CD4-positive, CD25-positive, alpha-beta regulatory T cell (primary cell): ENCODE measurements around the gene FGF12. TPM values are rescaled to one million over a fixed set of nuclear protein-coding genes. Genes with fewer than 3 reads are reported as not detected.

Source experiments
- ATAC-seq, 2 donors: fragments of 150-1000 bp; cut with Tn5 transposase; one replicate each; pipeline ENCODE4 v1.10.0; 2021; ENCODE audit warnings: low read depth in 2 of 2, moderate number of reproducible peaks in 2 of 2, moderate library complexity in 1 of 2
- DNase-seq, 3 donors: peaks; one replicate each; pipeline versions ENCODE4 v3.0.0 to v3.0.0-alpha.2; 2012 to 2022; ENCODE audit warnings: mixed read lengths in 1 of 3
- H3K27ac ChIP-seq: one replicate; pipeline ENCODE4 v1.7.0; 2013; ENCODE audit warnings: mild to moderate bottlenecking, low read length; ENCODE audit not compliant: insufficient read depth, poor library complexity, severe bottlenecking
- H3K27me3 ChIP-seq: one replicate; pipeline ENCODE4 v1.7.0; 2013; ENCODE audit warnings: low read length; ENCODE audit not compliant: control insufficient read depth, insufficient read depth
- H3K36me3 ChIP-seq: one replicate; pipeline ENCODE4 v1.7.0; 2013; ENCODE audit warnings: mild to moderate bottlenecking, low read length, moderate library complexity; ENCODE audit not compliant: control insufficient read depth, insufficient read depth
- H3K4me1 ChIP-seq: 2 replicates; pipeline ENCODE4 v1.7.0; 2013; ENCODE audit warnings: mild to moderate bottlenecking, low read length; ENCODE audit not compliant: insufficient read depth, control insufficient read depth, poor library complexity, severe bottlenecking
- H3K4me3 ChIP-seq: one replicate; pipeline ENCODE4 v1.7.0; 2013; ENCODE audit warnings: low read depth, mild to moderate bottlenecking, low read length, moderate library complexity
- H3K9me3 ChIP-seq, 2 experiments: 1 replicate in 1 of 2; 2 replicates in 1 of 2; pipeline ENCODE4 v1.7.0; 2013; ENCODE audit warnings: low read length in 2 of 2, mild to moderate bottlenecking in 1 of 2, moderate library complexity in 1 of 2; ENCODE audit not compliant: control insufficient read depth in 2 of 2
- H3K27ac Mint-ChIP-seq, 3 donors: one replicate each; pipeline ENCODE4 v1.8.0; 2020 to 2022; ENCODE audit warnings: mild to moderate bottlenecking in 3 of 3, mixed read lengths in 3 of 3, moderate library complexity in 2 of 3
- H3K27me3 Mint-ChIP-seq: one replicate; pipeline ENCODE4 v1.8.0; 2022; ENCODE audit warnings: mild to moderate bottlenecking, mixed read lengths
- H3K36me3 Mint-ChIP-seq: one replicate; pipeline ENCODE4 v1.8.0; 2020; ENCODE audit warnings: mixed read lengths
- H3K4me1 Mint-ChIP-seq, 4 donors: one replicate each; pipeline ENCODE4 v1.8.0; 2020 to 2022; ENCODE audit warnings: mixed read lengths in 4 of 4, mild to moderate bottlenecking in 1 of 4
- H3K4me3 Mint-ChIP-seq, 4 donors: one replicate each; pipeline ENCODE4 v1.8.0; 2020 to 2022; ENCODE audit warnings: mild to moderate bottlenecking in 4 of 4, mixed read lengths in 4 of 4, moderate library complexity in 3 of 4
- H3K9me3 Mint-ChIP-seq, 7 donors: one replicate each; pipeline ENCODE4 v1.8.0; 2020 to 2022; ENCODE audit warnings: mixed read lengths in 7 of 7, mild to moderate bottlenecking in 3 of 7, moderate library complexity in 2 of 7
- polyA plus RNA-seq, 4 donors: library from polyadenylated mRNA; unstranded; fragments of 300-500 nt; fragmentation: Illumina TruSeq; gene quantifications; one replicate each; pipeline ENCODE4 v1.2.3, GENCODE V29; 2021
- total RNA-seq: library from RNA; stranded (reverse); gene quantifications from one replicate; pipeline ENCODE4 v1.2.3, GENCODE V29; 2022

FGF12 gene
- total and polyA plus RNA-seq, 5 donors from 2014 or later = not detected

DNA sequence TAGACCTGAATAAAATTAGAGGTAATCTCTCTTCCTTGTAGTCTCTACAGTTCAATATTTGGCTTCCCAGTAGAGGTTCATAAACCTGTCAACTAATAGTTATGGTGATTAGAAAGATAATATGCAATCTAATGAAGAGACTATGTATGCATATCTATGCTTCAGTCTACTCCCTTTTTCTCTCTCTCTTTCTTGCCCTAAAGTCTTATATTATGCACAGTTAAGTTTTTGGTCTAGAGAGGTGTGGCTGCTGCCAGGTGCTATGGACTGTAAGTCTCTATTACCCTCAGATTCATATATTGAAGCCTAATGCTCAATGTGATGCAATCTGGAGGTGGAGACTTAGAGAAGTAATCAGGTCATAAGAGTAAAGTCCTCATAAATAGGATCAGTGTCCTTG lies 413.7 kb downstream of the FGF12 start:
- Mint-ChIP-seq H3K4me3 (no peak overlapping the region), H3K27me3 (no peaks in the 10 kb centered on the region), H3K4me1 (no peaks in the 10 kb centered on the region), H3K27ac (no peak overlapping the region), H3K9me3 (peaks cover 1 to 7% (median 3%) of the 10 kb centered on the region in 7 donors), H3K36me3 (no peaks in the 10 kb centered on the region)
- H3K27ac ChIP-seq = no peak overlapping the region
- no peaks in the 10 kb centered on the region for H3K9me3 ChIP-seq
- no peak overlapping the region for H3K4me3 ChIP-seq
- H3K4me1 ChIP-seq = no peaks in the 10 kb centered on the region
- H3K36me3 ChIP-seq = no peaks in the 10 kb centered on the region
- H3K27me3 ChIP-seq = no peaks in the 10 kb centered on the region
- no peak for DNase-seq
- no peak for ATAC-seq

- H3K4me1 Mint-ChIP-seq = no peaks in the 10 kb centered on the region
- H3K36me3 Mint-ChIP-seq = no peaks in the 10 kb centered on the region
- Histone ChIP-seq H3K27me3 (no peaks in the 10 kb centered on the region), H3K9me3 (no peaks in the 10 kb centered on the region), H3K27ac (no peak overlapping the region), H3K4me3 (no peak overlapping the region), H3K36me3 (no peaks in the 10 kb centered on the region), H3K4me1 (no peaks in the 10 kb centered on the region)
- no peak overlapping the region for H3K27ac Mint-ChIP-seq
- H3K27me3 Mint-ChIP-seq = no peaks in the 10 kb centered on the region
- ATAC-seq = no peak
- DNase-seq = no peak
- H3K4me3 Mint-ChIP-seq = no peak overlapping the region
- peaks cover 0 to 7% (median 0%) of the 10 kb centered on the region in 7 donors for H3K9me3 Mint-ChIP-seq
These were observed 419.7 kb downstream of the FGF12 start for GRCh38 chr3:192307631-192308030.

GRCh38 chr3:192303235-192303634 lies 424.1 kb downstream of the FGF12 start:
- ATAC-seq (no peak), DNase-seq (no peak)
- Mint-ChIP-seq H3K36me3 (no peaks in the 10 kb centered on the region), H3K4me3 (no peak overlapping the region), H3K27me3 (no peaks in the 10 kb centered on the region), H3K4me1 (peaks cover 0 to 5% (median 0%) of the 10 kb centered on the region in 4 donors), H3K27ac (no peak overlapping the region), H3K9me3 (peaks cover 0 to 10% (median 2%) of the 10 kb centered on the region in 7 donors)
- H3K4me3 ChIP-seq = no peak overlapping the region
- no peaks in the 10 kb centered on the region for H3K36me3 ChIP-seq
- no peaks in the 10 kb centered on the region for H3K4me1 ChIP-seq
- no peaks in the 10 kb centered on the region for H3K27me3 ChIP-seq
- H3K27ac ChIP-seq = no peak overlapping the region
- no peaks in the 10 kb centered on the region for H3K9me3 ChIP-seq

DNA sequence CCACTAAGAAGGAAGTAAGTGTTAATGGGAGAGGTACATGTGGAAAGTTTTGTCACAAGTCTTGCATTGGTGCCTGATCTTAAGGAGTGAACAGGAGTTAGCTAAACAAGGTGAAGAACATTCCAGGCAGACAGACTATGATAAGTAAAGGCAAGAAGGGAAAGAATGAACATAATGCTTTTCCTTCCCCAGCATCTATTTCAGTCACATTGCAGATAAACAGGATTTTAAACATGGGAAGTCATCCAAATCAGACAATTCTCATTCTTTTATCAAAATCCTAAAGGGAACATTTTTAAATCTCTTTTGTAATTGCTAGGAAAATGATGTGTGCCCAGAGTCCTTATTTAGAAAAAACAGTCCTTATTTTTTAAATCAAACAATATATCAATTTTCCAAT lies 424.6 kb downstream of the FGF12 start:
- no peaks in the 10 kb centered on the region for H3K4me1 ChIP-seq
- no peak overlapping the region for H3K4me3 ChIP-seq
- Mint-ChIP-seq H3K9me3 (peaks cover 0 to 10% (median 2%) of the 10 kb centered on the region in 7 donors), H3K27ac (no peak overlapping the region), H3K4me3 (no peak overlapping the region), H3K27me3 (no peaks in the 10 kb centered on the region), H3K36me3 (no peaks in the 10 kb centered on the region), H3K4me1 (peaks cover 0 to 5% (median 0%) of the 10 kb centered on the region in 4 donors)
- DNase-seq (no peak), ATAC-seq (no peak)
- no peaks in the 10 kb centered on the region for H3K9me3 ChIP-seq
- H3K36me3 ChIP-seq = no peaks in the 10 kb centered on the region
- H3K27ac ChIP-seq = no peak overlapping the region
- H3K27me3 ChIP-seq = no peaks in the 10 kb centered on the region

GRCh38 chr3:192299921-192300320 lies 427.4 kb downstream of the FGF12 start:
- H3K27ac Mint-ChIP-seq = no peak overlapping the region
- no peak for DNase-seq
- Histone ChIP-seq H3K4me1 (no peaks in the 10 kb centered on the region), H3K9me3 (no peaks in the 10 kb centered on the region), H3K4me3 (no peak overlapping the region), H3K36me3 (no peaks in the 10 kb centered on the region), H3K27me3 (no peaks in the 10 kb centered on the region), H3K27ac (no peak overlapping the region)
- no peaks in the 10 kb centered on the region for H3K27me3 Mint-ChIP-seq
- H3K4me1 Mint-ChIP-seq = peaks cover 0 to 5% (median 0%) of the 10 kb centered on the region in 4 donors
- peaks cover 0 to 7% (median 2%) of the 10 kb centered on the region in 7 donors for H3K9me3 Mint-ChIP-seq
- ATAC-seq = no peak
- H3K36me3 Mint-ChIP-seq = no peaks in the 10 kb centered on the region
- no peak overlapping the region for H3K4me3 Mint-ChIP-seq

DNA sequence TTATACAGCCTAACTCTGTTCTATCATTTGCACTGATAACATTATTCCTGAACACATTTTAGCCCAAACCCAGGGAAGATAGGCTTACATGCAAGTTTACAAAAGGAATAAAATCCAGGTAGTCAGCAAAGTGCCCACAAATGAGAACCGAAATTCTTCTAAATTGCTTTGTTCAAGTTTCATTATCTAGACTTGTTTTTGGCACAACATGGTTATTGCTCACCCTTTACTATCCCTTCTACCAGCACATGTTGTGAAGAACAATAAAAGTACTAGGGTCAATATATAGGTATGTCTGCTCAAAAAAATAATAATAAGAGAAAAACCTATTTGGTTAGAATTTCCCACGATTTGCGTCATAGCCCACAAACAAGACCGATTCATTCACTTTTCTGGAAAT lies 430.5 kb downstream of the FGF12 start:
- Histone ChIP-seq H3K4me3 (no peak overlapping the region), H3K27ac (no peak overlapping the region), H3K4me1 (no peaks in the 10 kb centered on the region), H3K36me3 (no peaks in the 10 kb centered on the region), H3K9me3 (no peaks in the 10 kb centered on the region), H3K27me3 (no peaks in the 10 kb centered on the region)
- H3K36me3 Mint-ChIP-seq = no peaks in the 10 kb centered on the region
- H3K27me3 Mint-ChIP-seq = no peaks in the 10 kb centered on the region
- peaks cover 0 to 6% (median 4%) of the 10 kb centered on the region in 7 donors for H3K9me3 Mint-ChIP-seq
- no peak overlapping the region for H3K4me3 Mint-ChIP-seq
- ATAC-seq (no peak), DNase-seq (no peak)
- H3K4me1 Mint-ChIP-seq = peaks cover 0 to 5% (median 0%) of the 10 kb centered on the region in 4 donors
- no peak overlapping the region for H3K27ac Mint-ChIP-seq

GRCh38 chr3:192284443-192285072 lies 442.8 kb downstream of the FGF12 start:
- no peak for ATAC-seq
- H3K27me3 ChIP-seq = no peaks in the 10 kb centered on the region
- no peaks in the 10 kb centered on the region for H3K4me1 ChIP-seq
- H3K36me3 ChIP-seq = no peaks in the 10 kb centered on the region
- no peak overlapping the region for H3K4me3 ChIP-seq
- Mint-ChIP-seq H3K27ac (no peak overlapping the region), H3K27me3 (no peaks in the 10 kb centered on the region), H3K4me1 (no peaks in the 10 kb centered on the region), H3K4me3 (no peak overlapping the region), H3K36me3 (no peaks in the 10 kb centered on the region), H3K9me3 (peaks cover 0 to 5% (median 2%) of the 10 kb centered on the region in 7 donors)
- no peak for DNase-seq
- no peak overlapping the region for H3K27ac ChIP-seq
- H3K9me3 ChIP-seq = no peaks in the 10 kb centered on the region

DNA sequence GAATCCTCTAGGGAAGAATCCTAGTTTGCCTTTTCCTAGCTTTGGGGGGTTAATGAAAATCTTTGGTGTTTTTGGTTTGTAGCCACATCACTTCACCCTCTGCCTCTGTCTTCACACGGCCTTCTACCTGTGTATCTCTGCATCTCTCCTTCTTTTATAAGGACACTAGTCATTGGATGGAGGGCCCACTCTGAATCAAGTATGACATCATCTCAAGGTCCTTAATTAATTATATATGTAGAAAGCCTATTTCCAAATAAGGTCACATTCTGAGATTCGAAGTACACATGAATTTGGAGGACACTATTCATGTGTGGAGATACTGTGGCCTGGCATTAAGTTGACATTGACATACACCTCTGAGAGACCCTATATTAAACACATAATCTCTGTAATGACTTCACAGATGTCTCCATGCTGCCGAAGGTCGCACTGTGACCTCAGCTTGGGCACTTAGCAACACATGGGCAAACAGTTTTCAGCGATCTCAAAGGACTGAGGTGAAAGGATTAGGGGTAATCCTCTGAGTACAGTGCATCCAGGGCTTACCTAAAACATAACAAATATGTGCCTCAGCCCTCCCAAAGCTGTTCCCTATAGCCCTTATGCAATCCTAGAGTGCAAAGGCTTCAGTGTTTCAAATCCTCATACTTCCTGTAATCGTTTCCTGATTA lies 446.0 kb downstream of the FGF12 start:
- Histone ChIP-seq H3K4me1 (no peaks in the 10 kb centered on the region), H3K36me3 (no peaks in the 10 kb centered on the region), H3K27ac (no peak overlapping the region), H3K27me3 (no peaks in the 10 kb centered on the region), H3K9me3 (no peaks in the 10 kb centered on the region), H3K4me3 (no peak overlapping the region)
- DNase-seq = no peak
- Mint-ChIP-seq H3K4me1 (no peaks in the 10 kb centered on the region), H3K36me3 (no peaks in the 10 kb centered on the region), H3K4me3 (no peak overlapping the region), H3K9me3 (peaks cover 0 to 7% (median 0%) of the 10 kb centered on the region in 7 donors), H3K27ac (no peak overlapping the region), H3K27me3 (no peaks in the 10 kb centered on the region)
- no peak for ATAC-seq
